Peyer's patch (tissue), 4 donors: ENCODE results near the gene PLSCR3. TPM values are rescaled to one million over a fixed set of nuclear protein-coding genes. Genes with fewer than 3 reads are reported as not detected.

Experiments
- DNase-seq, 3 donors: peaks; one replicate each; pipeline ENCODE4 v3.0.0-alpha.2; 2017 to 2019
- H3K27ac ChIP-seq, 4 donors: fragments of 200-600 bp; sonication (generic); one replicate each; pipeline ENCODE4 v1.5.1; 2016 to 2019
- H3K27me3 ChIP-seq, 2 donors: fragments of 200-600 bp; sonication (generic); one replicate each; pipeline ENCODE4 v1.5.1; 2019
- H3K36me3 ChIP-seq, 3 donors: fragments of 200-600 bp; sonication (generic); one replicate each; pipeline ENCODE4 v1.5.1; 2016 to 2019
- H3K4me1 ChIP-seq, 4 donors: fragments of 200-600 bp; sonication (generic); one replicate each; pipeline ENCODE4 v1.5.1; 2016 to 2019
- H3K4me3 ChIP-seq, 4 donors: fragments of 200-600 bp; sonication (generic); 1 replicate in 3 of 4; 2 replicates in 1 of 4; pipeline ENCODE4 v1.5.1; 2016 to 2019; ENCODE audit warnings: mild to moderate bottlenecking in 1 of 4
- H3K9me3 ChIP-seq, 4 donors: fragments of 200-600 bp; sonication (generic); one replicate each; pipeline ENCODE4 v1.5.1; 2016 to 2019; ENCODE audit warnings: mild to moderate bottlenecking in 1 of 4
- CTCF ChIP-seq, 6 experiments: fragments of 450-650 bp in 4 of 6; fragments of 200-600 bp in 2 of 6; sonication (generic) in 1 of 6; IDR thresholded peaks; one replicate each; pipeline ENCODE4 v1.5.1; 2017 to 2019; ENCODE audit warnings: antibody characterized with exemption in 6 of 6, mild to moderate bottlenecking in 3 of 6, moderate library complexity in 1 of 6
- POLR2A ChIP-seq, 2 donors: fragments of 450-650 bp; IDR thresholded peaks; one replicate each; pipeline ENCODE4 v1.5.1; 2017; ENCODE audit warnings: antibody characterized with exemption in 2 of 2, mild to moderate bottlenecking in 2 of 2, moderate library complexity in 2 of 2
- total RNA-seq, 4 donors: library from RNA; depleted of rRNA; stranded (reverse); fragments of >200 nt; gene quantifications; one replicate each; pipeline ENCODE4 v1.1.0, GENCODE V29; 2016

Gene PLSCR3
- total RNA-seq, 4 donors from 2014 or later, result 10.7 to 38.8 (median 21.9) TPM

GRCh38 chr17:7355053-7355452 lies 39.3 kb downstream of the PLSCR3 start, which contains the start of gene TMEM95:
Gene TMEM95, plus strand, starts transcription at chr17:7355156. Its CDS starts 49 bp downstream, at chr17:7355205.
- peaks cover 5 to 50% (median 20%) of the 10 kb centered on the region in 4 donors for H3K4me1 ChIP-seq
- TF ChIP-seq POLR2A (IDR thresholded peaks at IDR 0.05), result no peak
- TF ChIP-seq CTCF (IDR thresholded peaks at IDR 0.05), result no peak
- no peak for DNase-seq
- no peaks in the 10 kb centered on the region for H3K9me3 ChIP-seq
- H3K36me3 ChIP-seq, result no peaks in the 10 kb centered on the region
- peak within 1 kb of the TSS in 2 of 4 donors; percentile 43 to 46 for H3K27ac ChIP-seq
- H3K27me3 ChIP-seq, result no peaks in the 10 kb centered on the region
- no peak within 1 kb of the TSS for H3K4me3 ChIP-seq

GRCh38 chr17:7354262-7354843 lies 40.0 kb downstream of the PLSCR3 start:
- Histone ChIP-seq H3K27ac (peak overlapping the region in 1 of 4 donors; percentile 12), H3K4me3 (no peak overlapping the region), H3K9me3 (no peaks in the 10 kb centered on the region), H3K27me3 (no peaks in the 10 kb centered on the region), H3K36me3 (no peaks in the 10 kb centered on the region), H3K4me1 (peaks cover 5 to 54% (median 24%) of the 10 kb centered on the region in 4 donors)
- no peak for TF ChIP-seq CTCF (IDR thresholded peaks at IDR 0.05)
- DNase-seq, result no peak

GRCh38 chr17:7352910-7353635 lies 41.3 kb downstream of the PLSCR3 start:
- Histone ChIP-seq H3K27me3 (no peaks in the 10 kb centered on the region), H3K4me3 (peak overlapping the region in 3 of 4 donors; percentile 66 to 84 (median 80)), H3K4me1 (peaks cover 5 to 54% (median 24%) of the 10 kb centered on the region in 4 donors), H3K36me3 (no peaks in the 10 kb centered on the region), H3K9me3 (no peaks in the 10 kb centered on the region), H3K27ac (peak overlapping the region in 2 of 4 donors; percentile 95 to 96)
- DNase-seq, result no peak
- TF ChIP-seq POLR2A (IDR thresholded peaks at IDR 0.05), result no peak

GRCh38 chr17:7352503-7352889 lies 41.8 kb downstream of the PLSCR3 start:
- Histone ChIP-seq H3K36me3 (no peaks in the 10 kb centered on the region), H3K27ac (peak overlapping the region; percentile 83 to 98 (median 96)), H3K4me1 (peaks cover 5 to 54% (median 24%) of the 10 kb centered on the region in 4 donors), H3K27me3 (no peaks in the 10 kb centered on the region), H3K9me3 (no peaks in the 10 kb centered on the region), H3K4me3 (peak overlapping the region; percentile 66 to 84 (median 74))
- TF ChIP-seq POLR2A (IDR thresholded peaks at IDR 0.05) (no peak), CTCF (IDR thresholded peaks at IDR 0.05) (peak in 3 of 6 experiments; percentile 41 to 54 (median 52))
- no peak for DNase-seq

GRCh38 chr17:7351665-7352502 lies 42.4 kb downstream of the PLSCR3 start, which contains the start of gene KCTD11:
Gene KCTD11, plus strand, starts transcription at chr17:7352162.
- TF ChIP-seq POLR2A (IDR thresholded peaks at IDR 0.05) (peak; percentile 57 to 80), CTCF (IDR thresholded peaks at IDR 0.05) (peak in 3 of 6 experiments; percentile 37 to 59 (median 42))
- H3K4me3 ChIP-seq, result peak within 1 kb of the TSS; percentile 66 to 84 (median 74)
- H3K27me3 ChIP-seq, result no peaks in the 10 kb centered on the region
- DNase-seq, result peak; percentile 83 to 96 (median 95)
- H3K4me1 ChIP-seq, result peaks cover 5 to 54% (median 24%) of the 10 kb centered on the region in 4 donors
- peak within 1 kb of the TSS; percentile 83 to 98 (median 96) for H3K27ac ChIP-seq
- no peaks in the 10 kb centered on the region for H3K9me3 ChIP-seq
- H3K36me3 ChIP-seq, result no peaks in the 10 kb centered on the region
